NCI-H524 treated with DMSO at 0.1 percent for 48 hours (cell line): ENCODE measurements around the gene MRPS9.

Source experiments
- DNase-seq: peaks from one replicate; lab custom pipeline; 2025; lab: John Stamatoyannopoulos, UW

The MRPS9 gene

GRCh38 chr2:105078906-105079495, 41.1 kb downstream of the MRPS9 start:
- no peak for DNase-seq

GRCh38 chr2:105080461-105080860, 42.6 kb downstream of the MRPS9 start:
- DNase-seq = no peak

- no peak for DNase-seq
Measured at GRCh38 chr2:105081006-105081601, 43.2 kb downstream of the MRPS9 start.

- no peak for DNase-seq
Measured at GRCh38 chr2:105082107-105082506, 44.2 kb downstream of the MRPS9 start.

- no peak for DNase-seq
Measured at GRCh38 chr2:105085525-105085924, 47.7 kb downstream of the MRPS9 start.

- no peak for DNase-seq
Measured at GRCh38 chr2:105087273-105087672, 49.4 kb downstream of the MRPS9 start.

GRCh38 chr2:105090091-105090490, 52.2 kb downstream of the MRPS9 start:
- no peak for DNase-seq

- no peak for DNase-seq
Measured at GRCh38 chr2:105092797-105093196, 54.9 kb downstream of the MRPS9 start.

GRCh38 chr2:105099153-105099552, 61.3 kb downstream of the MRPS9 start:
- DNase-seq = no peak

GRCh38 chr2:105100046-105100840, 62.4 kb downstream of the MRPS9 start:
- DNase-seq = no peak

GRCh38 chr2:105102001-105102400, 64.1 kb downstream of the MRPS9 start:
- DNase-seq = peak; percentile 59

- peak; percentile 19 for DNase-seq
Measured at GRCh38 chr2:105102963-105103421, 65.1 kb downstream of the MRPS9 start.

- DNase-seq = peak; percentile 77
Measured at GRCh38 chr2:105103481-105103880, 65.6 kb downstream of the MRPS9 start.

GRCh38 chr2:105104208-105104731, 66.4 kb downstream of the MRPS9 start:
- DNase-seq = no peak

GRCh38 chr2:105110295-105110829, 72.5 kb downstream of the MRPS9 start:
- DNase-seq = no peak

GRCh38 chr2:105111365-105112150, 73.7 kb downstream of the MRPS9 start:
- DNase-seq = no peak

- no peak for DNase-seq
Measured at GRCh38 chr2:105112345-105112744, 74.5 kb downstream of the MRPS9 start.

GRCh38 chr2:105113616-105114291, 75.9 kb downstream of the MRPS9 start:
- DNase-seq = no peak

- peak; percentile 63 for DNase-seq
Measured at GRCh38 chr2:105114551-105114950, 76.7 kb downstream of the MRPS9 start.

- no peak for DNase-seq
Measured at GRCh38 chr2:105116348-105116747, 78.5 kb downstream of the MRPS9 start.

- DNase-seq = no peak
Measured at GRCh38 chr2:105117565-105117964, 79.7 kb downstream of the MRPS9 start.
